Activated CD8-positive, alpha-beta memory T cell treated with anti-CD3 and anti-CD28 coated beads, Interleukin-2, amount 50 U/mL, for 1 hour (primary cell): ENCODE results near the gene GABRB1.

Experiments
- DNase-seq: peaks from one replicate; pipeline ENCODE4 v3.0.0-alpha.2; 2020; ENCODE audit errors: extremely low read depth

GABRB1 gene

GRCh38 chr4:47031011-47031678, at the start of gene GABRB1:
Gene GABRB1, plus strand, starts transcription at chr4:47031567.
- no peak for DNase-seq

- DNase-seq, result no peak
These were observed 46.6 kb upstream of the GABRB1 start for GRCh38 chr4:46984781-46985180.

GRCh38 chr4:46986922-46987638, 44.3 kb upstream of the GABRB1 start:
- no peak for DNase-seq

GRCh38 chr4:46992338-46992737, 39.0 kb upstream of the GABRB1 start:
- no peak for DNase-seq

GRCh38 chr4:46993075-46994006, 38.0 kb upstream of the GABRB1 start, which contains the start of gene GABRA4:
Gene GABRA4, minus strand, starts transcription at chr4:46993581. Its CDS starts 157 bp downstream, at chr4:46993424.
- DNase-seq, result no peak

DNA sequence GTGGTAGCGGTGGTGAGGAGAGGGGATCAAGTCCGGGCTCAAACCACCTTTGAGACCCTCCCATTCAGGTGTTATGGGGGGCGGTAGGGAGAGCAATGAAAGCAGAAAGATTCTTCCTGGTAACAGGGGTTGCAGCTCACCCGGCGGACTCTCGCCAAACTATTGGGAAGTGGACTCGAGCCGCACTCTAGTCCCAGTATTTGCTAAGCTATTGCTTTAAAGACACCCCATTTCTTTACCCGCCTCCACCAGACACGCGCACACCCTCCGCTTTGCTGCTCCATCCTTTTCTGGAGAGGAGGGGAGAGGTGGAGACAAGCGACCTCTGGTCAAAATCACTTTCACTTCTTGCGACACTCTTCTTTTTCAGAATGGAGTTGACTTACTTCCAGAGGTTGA, 37.4 kb upstream of the GABRB1 start:
- no peak for DNase-seq

GRCh38 chr4:46999566-46999965, 31.8 kb upstream of the GABRB1 start:
- no peak for DNase-seq

GRCh38 chr4:47000406-47000805, 31.0 kb upstream of the GABRB1 start:
- no peak for DNase-seq

DNA sequence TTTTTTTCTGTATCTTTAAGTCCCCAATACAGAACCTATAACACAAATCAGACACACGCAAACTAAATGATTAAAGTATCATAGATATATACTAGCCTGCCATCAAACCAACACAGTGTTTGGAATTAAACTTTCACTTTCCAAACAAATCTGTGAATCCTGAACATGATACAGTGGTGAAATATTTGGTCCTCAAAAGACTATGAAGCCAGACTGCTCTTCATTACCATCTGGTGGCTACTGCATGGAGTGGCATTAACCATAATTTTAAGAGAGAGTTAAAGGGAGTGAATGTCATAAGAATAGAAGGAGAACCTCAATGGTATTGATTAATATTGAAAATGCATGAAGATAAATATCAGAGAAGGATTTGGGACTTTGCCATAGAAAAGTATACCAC, 28.8 kb upstream of the GABRB1 start:
- no peak for DNase-seq

DNA sequence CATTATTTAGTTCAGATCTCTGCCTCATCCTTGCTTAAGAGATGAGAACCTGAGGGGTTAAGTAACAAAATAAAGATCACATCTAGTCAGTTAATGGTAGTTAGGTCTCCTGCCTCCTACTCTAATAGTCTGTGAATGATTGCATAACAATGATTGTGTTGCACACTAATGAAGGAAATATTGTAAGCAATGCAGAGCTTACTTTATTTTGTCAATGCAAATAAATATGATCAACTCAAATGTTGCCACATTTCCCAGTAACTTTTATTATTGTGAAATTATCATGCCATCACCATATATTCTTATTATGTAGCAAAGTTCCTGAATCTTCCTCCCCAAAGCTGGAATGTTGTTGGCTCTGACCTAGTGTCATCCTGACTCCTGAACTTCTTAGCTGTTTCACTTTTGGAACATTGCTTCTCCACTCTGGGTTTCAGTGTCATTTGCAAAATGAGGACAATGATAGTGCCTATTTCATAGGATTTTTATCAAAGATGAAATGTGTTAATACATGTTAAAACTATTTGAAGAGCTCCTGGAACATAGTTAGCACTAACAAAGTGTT, 20.9 kb upstream of the GABRB1 start:
- no peak for DNase-seq

- DNase-seq, result no peak
These were observed 20.4 kb upstream of the GABRB1 start for GRCh38 chr4:47010912-47011446.

- DNase-seq, result no peak
These were observed 18.7 kb upstream of the GABRB1 start for GRCh38 chr4:47012676-47013075.

- no peak for DNase-seq
These were observed 18.0 kb upstream of the GABRB1 start for GRCh38 chr4:47013373-47013772.

- DNase-seq, result no peak
These were observed 14.3 kb upstream of the GABRB1 start for GRCh38 chr4:47017081-47017480.

GRCh38 chr4:47017494-47017893, 13.9 kb upstream of the GABRB1 start:
- DNase-seq, result no peak

DNA sequence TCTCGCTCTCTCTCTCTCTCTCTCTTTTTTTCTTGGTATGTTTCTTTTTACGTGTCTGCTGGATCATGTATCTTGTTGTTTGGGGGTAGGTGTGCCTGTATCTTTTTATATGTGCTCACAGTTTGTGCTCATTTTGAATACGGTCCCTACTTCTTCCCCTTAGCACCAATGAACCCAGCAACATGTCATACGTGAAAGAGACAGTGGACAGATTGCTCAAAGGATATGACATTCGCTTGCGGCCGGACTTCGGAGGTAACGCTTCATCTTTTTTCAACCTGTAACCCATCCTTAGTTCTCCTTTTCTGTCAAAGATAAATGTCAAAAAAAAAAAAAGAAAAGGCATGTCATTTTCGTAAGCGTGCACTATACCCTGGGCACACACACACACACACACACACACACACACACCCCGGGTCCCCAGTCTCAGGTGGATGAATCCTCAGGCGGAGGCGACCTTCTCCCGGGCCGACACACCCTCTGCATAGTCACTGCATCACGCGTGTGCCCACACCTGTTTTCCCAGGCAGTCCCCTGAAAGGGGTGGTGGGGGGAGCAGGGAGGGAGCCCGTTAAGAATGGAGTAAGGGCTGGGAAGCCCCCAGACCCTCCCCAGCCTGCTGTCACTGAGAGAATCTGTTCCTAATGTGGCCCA, 511 bp downstream of the GABRB1 start:
- DNase-seq, result no peak

DNA sequence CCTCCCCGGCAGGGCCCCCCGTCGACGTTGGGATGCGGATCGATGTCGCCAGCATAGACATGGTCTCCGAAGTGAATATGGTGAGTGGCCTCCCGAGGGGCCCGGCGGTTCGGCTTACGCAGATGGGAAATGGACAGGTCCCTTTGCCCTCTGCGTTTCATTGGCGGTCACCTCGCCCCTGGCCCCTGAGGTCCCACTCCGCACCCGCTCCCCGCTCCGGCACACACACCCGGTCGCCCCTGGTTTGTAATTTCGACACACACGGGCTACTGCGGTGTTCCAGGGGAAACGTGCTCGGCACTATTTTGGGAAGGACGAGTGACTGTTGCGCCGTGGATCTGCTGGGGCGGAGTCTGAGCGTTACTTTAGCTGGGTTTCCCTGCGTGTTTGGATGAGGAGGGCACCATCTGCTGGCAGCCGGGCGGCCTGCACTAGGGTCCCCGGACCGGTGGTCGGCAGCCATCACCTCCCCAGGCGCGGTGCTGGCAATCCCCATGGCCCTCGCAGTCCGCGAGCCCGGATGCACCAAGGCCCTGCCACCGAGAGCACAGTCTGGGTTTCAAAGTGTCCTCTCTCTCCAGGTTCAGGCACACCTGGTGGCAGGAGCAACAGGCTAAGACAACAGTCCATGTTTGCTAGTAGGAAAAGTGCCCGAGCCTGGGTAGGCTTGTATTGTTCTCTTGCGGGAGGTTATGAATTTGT, 1.2 kb downstream of the GABRB1 start:
- no peak for DNase-seq

GRCh38 chr4:47038263-47038662, 6.9 kb downstream of the GABRB1 start:
- DNase-seq, result no peak

- no peak for DNase-seq
These were observed 9.5 kb downstream of the GABRB1 start for GRCh38 chr4:47040828-47041227.

DNA sequence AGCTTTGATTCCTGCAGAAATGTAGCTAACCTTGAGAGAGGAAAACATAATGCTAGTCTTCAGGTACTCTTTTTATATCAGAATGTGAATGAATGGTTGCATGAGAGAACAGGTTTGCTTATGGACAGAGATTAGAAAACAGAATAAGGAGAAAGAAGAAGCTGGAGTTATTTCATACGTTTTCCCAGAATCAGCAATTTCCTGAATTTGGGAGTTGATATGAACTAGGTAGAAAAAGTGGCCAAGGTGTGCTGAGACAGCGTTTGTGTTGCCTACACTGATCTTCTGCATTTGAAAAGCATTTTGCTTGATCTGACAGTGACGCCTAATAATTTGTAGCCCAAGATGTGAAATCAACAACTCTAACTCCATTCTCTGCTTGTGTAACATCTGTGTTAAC, 12.5 kb downstream of the GABRB1 start:
- DNase-seq, result no peak

- DNase-seq, result no peak
These were observed 13.9 kb downstream of the GABRB1 start for GRCh38 chr4:47045261-47045660.
